Cardiac muscle cell (in vitro differentiated cells and primary cell): ENCODE data around the gene PLCB2. TPM values are rescaled to one million over a fixed set of nuclear protein-coding genes. Genes with fewer than 3 reads are reported as not detected.

Experiments
- DNase-seq, 2 donors: peaks; one replicate each; pipeline versions ENCODE4 v3.0.0 to v3.0.0-alpha.2; 2010 to 2017; ENCODE audit warnings: low read depth in 1 of 2, low spot score in 1 of 2
- H3K27ac ChIP-seq: fragments of 200-600 bp; sonication (generic); 2 replicates; pipeline ENCODE4 v1.5.1; 2016
- H3K27me3 ChIP-seq: fragments of 200-600 bp; sonication (generic); 2 replicates; pipeline ENCODE4 v1.6.0; 2016; ENCODE audit warnings: control low read depth
- H3K36me3 ChIP-seq: fragments of 200-600 bp; sonication (generic); 2 replicates; pipeline ENCODE4 v1.5.1; 2016; ENCODE audit warnings: control low read depth
- H3K4me1 ChIP-seq: fragments of 200-600 bp; sonication (generic); 2 replicates; pipeline ENCODE4 v1.8.1; 2017; ENCODE audit warnings: low read depth, mild to moderate bottlenecking, mixed run types
- H3K4me3 ChIP-seq: fragments of 200-600 bp; sonication (generic); 2 replicates; pipeline ENCODE4 v1.5.1; 2016; ENCODE audit warnings: mild to moderate bottlenecking
- H3K9me3 ChIP-seq: fragments of 200-600 bp; sonication (generic); 2 replicates; pipeline ENCODE4 v1.5.1; 2017; ENCODE audit warnings: low read depth, mild to moderate bottlenecking, control low read depth
- CTCF ChIP-seq: IDR thresholded peaks from 2 replicates; pipeline ENCODE4 v1.5.1; 2012; ENCODE audit warnings: low read depth, mild to moderate bottlenecking, low read length
- polyA plus RNA-seq: library from polyadenylated mRNA; unstranded; fragments of >200 nt; fragmentation: Nextera tagmentation; extraction: Ambion mirVana; gene quantifications from 2 replicates; pipeline ENCODE4 v1.2.1, GENCODE V29; 2016
- total RNA-seq: library from RNA; depleted of rRNA; stranded (reverse); fragments of >200 nt; gene quantifications from 2 replicates; pipeline ENCODE4 v1.2.3, GENCODE V29; 2016

Gene PLCB2
- total and polyA plus RNA-seq, 2 experiments from 2014 or later, result 28.3 to 41.2 TPM

GRCh38 chr15:40239404-40239692, 68.4 kb downstream of the PLCB2 start:
- TF ChIP-seq CTCF, result no peak
- Histone ChIP-seq H3K4me1 (peaks cover 14% of the 10 kb centered on the region), H3K9me3 (no peaks in the 10 kb centered on the region), H3K4me3 (peak overlapping the region; percentile 15), H3K27me3 (no peaks in the 10 kb centered on the region), H3K27ac (no peak overlapping the region), H3K36me3 (no peaks in the 10 kb centered on the region)
- DNase-seq, result no peak

GRCh38 chr15:40238532-40239403, 69.0 kb downstream of the PLCB2 start, which contains the start of gene PAK6:
Gene PAK6, plus strand, starts transcription at chr15:40239063. Its CDS starts 25,723 bp downstream, at chr15:40264786.
- peak within 1 kb of the TSS; percentile 15 for H3K4me3 ChIP-seq
- no peaks in the 10 kb centered on the region for H3K27me3 ChIP-seq
- no peaks in the 10 kb centered on the region for H3K36me3 ChIP-seq
- DNase-seq, result peak; percentile 44 to 69
- H3K27ac ChIP-seq, result no peak within 1 kb of the TSS
- H3K4me1 ChIP-seq, result peaks cover 17% of the 10 kb centered on the region
- TF ChIP-seq CTCF, result no peak
- H3K9me3 ChIP-seq, result no peaks in the 10 kb centered on the region

Other genes with a start within 250 kb of the PLCB2 start
- gene BMF, start 199.1 kb downstream of the PLCB2 start, total RNA-seq, result 29.8 and 56.1 TPM in 2 replicates
- gene BMF, start 199.1 kb downstream of the PLCB2 start, polyA plus RNA-seq, result 8.1 and 26.0 TPM in 2 replicates
- 20.6 and 157 TPM in 2 replicates for gene BUB1B, start 146.9 kb downstream of the PLCB2 start, total RNA-seq
- 10.1 and 41.0 TPM in 2 replicates for gene BUB1B, start 146.9 kb downstream of the PLCB2 start, polyA plus RNA-seq
- gene PAK6, start 68.9 kb downstream of the PLCB2 start, total RNA-seq, result 9.7 and 18.7 TPM in 2 replicates
- gene PAK6, start 68.9 kb downstream of the PLCB2 start, polyA plus RNA-seq, result 4.2 and 8.3 TPM in 2 replicates
- 24.4 and 104 TPM in 2 replicates for gene ANKRD63, start 24.9 kb downstream of the PLCB2 start, total RNA-seq
- 13.7 and 45.7 TPM in 2 replicates for gene ANKRD63, start 24.9 kb downstream of the PLCB2 start, polyA plus RNA-seq
- gene INAFM2, start 15.8 kb upstream of the PLCB2 start, total RNA-seq, result 133 and 217 TPM in 2 replicates
- 186 and 330 TPM in 2 replicates for gene INAFM2, start 15.8 kb upstream of the PLCB2 start, polyA plus RNA-seq
- 8.2 and 9.6 TPM in 2 replicates for gene CCDC9B, start 33.0 kb upstream of the PLCB2 start, total RNA-seq
- gene CCDC9B, start 33.0 kb upstream of the PLCB2 start, polyA plus RNA-seq, result 12.5 and 14.6 TPM in 2 replicates
- not detected in 2 replicates for gene PHGR1, start 43.1 kb upstream of the PLCB2 start, total RNA-seq
- not detected in 2 replicates for gene PHGR1, start 43.1 kb upstream of the PLCB2 start, polyA plus RNA-seq
- gene DISP2, start 50.3 kb upstream of the PLCB2 start, total RNA-seq, result 0.15 and 0.21 TPM in 2 replicates
- gene DISP2, start 50.3 kb upstream of the PLCB2 start, polyA plus RNA-seq, result 0.05 TPM in 1 of 2 replicates, not detected in the other
- 25.6 and 84.3 TPM in 2 replicates for gene KNSTRN, start 74.8 kb upstream of the PLCB2 start, total RNA-seq
- 23.0 and 76.5 TPM in 2 replicates for gene KNSTRN, start 74.8 kb upstream of the PLCB2 start, polyA plus RNA-seq
- 75.2 and 96.1 TPM in 2 replicates for gene IVD, start 97.9 kb upstream of the PLCB2 start, total RNA-seq
- gene IVD, start 97.9 kb upstream of the PLCB2 start, polyA plus RNA-seq, result 114 and 130 TPM in 2 replicates
- gene BAHD1, start 133.0 kb upstream of the PLCB2 start, total RNA-seq, result 22.9 and 29.3 TPM in 2 replicates
- 14.9 and 15.7 TPM in 2 replicates for gene BAHD1, start 133.0 kb upstream of the PLCB2 start, polyA plus RNA-seq
- 18.3 and 24.4 TPM in 2 replicates for gene CHST14, start 163.0 kb upstream of the PLCB2 start, total RNA-seq
- 22.1 and 26.0 TPM in 2 replicates for gene CHST14, start 163.0 kb upstream of the PLCB2 start, polyA plus RNA-seq